Measurements from ENCODE around the gene LRRC8E.
A peak's percentile ranks its signal among the peaks of the same experiment; 100 is the strongest.

LRRC8E gene

DNA sequence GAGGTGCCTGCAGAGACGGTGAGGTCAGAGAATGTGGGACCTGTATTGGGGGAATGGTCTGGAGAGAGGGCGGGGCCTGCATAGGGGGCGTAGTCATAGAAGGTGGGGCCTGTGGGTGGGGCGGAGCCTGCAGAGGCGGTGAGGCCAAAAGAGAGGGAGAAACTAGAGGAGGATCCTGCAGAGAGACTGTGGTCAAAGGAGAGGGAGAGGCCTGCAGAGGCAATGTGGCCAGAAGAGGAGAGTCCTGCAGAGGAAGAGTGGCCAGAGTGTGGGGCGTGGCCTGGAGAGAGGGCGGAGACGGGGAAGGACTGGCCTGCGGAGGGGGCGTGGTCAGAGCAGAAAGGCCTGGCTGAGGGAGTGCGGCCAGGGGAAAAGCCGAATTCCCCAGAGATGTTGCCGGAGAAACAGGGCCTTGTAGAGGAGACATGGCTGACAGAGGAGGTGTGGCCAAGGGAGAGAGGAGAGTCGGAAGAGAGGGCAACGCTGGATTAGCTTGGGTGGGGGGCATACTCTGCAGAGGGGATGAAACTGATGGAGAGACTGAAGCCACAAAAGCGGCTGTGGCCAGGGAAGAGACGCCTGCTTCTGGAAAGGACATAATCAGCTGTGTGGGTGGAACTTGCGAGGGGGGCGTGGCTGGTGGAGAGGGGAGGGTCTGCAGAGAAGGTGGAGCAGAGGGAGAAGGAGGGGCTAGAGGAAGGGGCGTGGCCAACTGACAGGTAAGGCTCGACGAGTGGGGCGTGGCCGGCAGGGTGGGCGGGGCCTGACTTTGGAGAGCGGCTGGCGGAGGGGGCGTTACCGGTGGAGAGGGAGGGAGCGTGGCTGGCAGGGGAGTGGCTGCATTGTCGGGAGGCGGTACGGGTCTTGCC lies 16.6 kb upstream of the LRRC8E start:
- peaks cover 29% of the 10 kb centered on the region for H3K27me3 ChIP-seq (ENCODE audit: insufficient read depth, low read length)
- H3K27ac ChIP-seq (ENCODE audit: low read length) = peak overlapping the region; percentile 27
- H3K4me3 ChIP-seq (ENCODE audit: low read length) = peak overlapping the region; percentile 50
- H3K4me1 ChIP-seq (ENCODE audit: insufficient read depth, low read length) = no peaks in the 10 kb centered on the region; the same call in 1 of the 2 replicates
- H3K9me3 ChIP-seq (ENCODE audit: insufficient read depth, low read depth, low read length) = no peaks in the 10 kb centered on the region
- H3K9ac ChIP-seq (ENCODE audit: low read depth, low read length) = peak overlapping the region; percentile 2; the same call in 1 of the 2 replicates
- no peaks in the 10 kb centered on the region for H3K36me3 ChIP-seq (ENCODE audit: insufficient read depth, low read depth, low read length)

DNA sequence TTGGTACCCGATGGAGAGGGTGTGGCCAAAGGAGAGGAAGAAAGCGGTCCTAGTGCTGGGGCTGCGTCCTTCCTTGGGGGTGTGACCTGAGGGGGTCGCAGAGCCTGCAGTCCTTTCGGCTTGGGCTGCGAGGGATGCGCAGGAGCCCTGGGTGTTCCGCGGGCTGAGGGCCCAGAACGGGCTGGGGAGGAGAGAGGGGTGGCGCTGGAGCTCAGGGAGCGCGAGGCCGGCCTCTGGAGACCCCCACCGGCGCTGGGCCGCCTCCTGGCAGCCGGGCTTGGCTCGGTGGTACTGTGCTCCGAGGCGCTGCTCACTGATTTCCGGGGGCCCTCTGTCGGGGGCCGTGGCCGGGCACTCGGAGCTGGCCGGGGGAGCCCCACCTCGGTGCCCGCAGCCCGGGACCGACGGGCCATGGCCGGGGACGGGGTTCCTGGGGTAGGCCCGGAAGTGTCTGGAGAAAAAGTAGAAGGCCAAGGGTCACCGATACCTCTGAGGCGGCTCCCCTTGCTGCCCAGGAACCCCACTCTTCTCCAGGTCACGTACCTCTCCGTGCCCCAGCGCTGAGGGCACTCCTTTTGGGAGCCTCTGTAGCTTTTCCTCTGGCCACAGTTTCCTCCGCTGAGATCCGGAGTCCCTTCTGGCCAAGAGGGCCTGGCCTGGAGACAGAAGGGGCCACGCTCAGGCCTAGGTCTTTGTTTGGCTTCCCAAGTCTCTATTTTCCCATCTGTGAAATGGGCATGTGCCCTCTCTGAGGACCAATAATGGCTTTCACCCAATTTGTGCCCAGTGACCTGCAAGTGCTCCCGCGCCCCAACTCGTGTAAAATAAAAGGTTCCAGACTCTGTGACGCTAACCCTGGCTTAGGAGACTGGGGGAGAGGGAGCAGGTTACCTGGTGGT lies 15.8 kb upstream of the LRRC8E start:
- no peaks in the 10 kb centered on the region for H3K36me3 ChIP-seq (ENCODE audit: insufficient read depth, low read depth, low read length)
- H3K9me3 ChIP-seq (ENCODE audit: insufficient read depth, low read depth, low read length) = no peaks in the 10 kb centered on the region
- peaks cover 20% of the 10 kb centered on the region for H3K27me3 ChIP-seq (ENCODE audit: insufficient read depth, low read length)
- no peaks in the 10 kb centered on the region; the same call in 1 of the 2 replicates for H3K4me1 ChIP-seq (ENCODE audit: insufficient read depth, low read length)
- no peak overlapping the region for H3K27ac ChIP-seq (ENCODE audit: low read length)
- no peak overlapping the region for H3K9ac ChIP-seq (ENCODE audit: low read depth, low read length)
- peak overlapping the region; percentile 78; the same call in 1 of the 2 replicates for H3K4me3 ChIP-seq (ENCODE audit: low read length)

DNA sequence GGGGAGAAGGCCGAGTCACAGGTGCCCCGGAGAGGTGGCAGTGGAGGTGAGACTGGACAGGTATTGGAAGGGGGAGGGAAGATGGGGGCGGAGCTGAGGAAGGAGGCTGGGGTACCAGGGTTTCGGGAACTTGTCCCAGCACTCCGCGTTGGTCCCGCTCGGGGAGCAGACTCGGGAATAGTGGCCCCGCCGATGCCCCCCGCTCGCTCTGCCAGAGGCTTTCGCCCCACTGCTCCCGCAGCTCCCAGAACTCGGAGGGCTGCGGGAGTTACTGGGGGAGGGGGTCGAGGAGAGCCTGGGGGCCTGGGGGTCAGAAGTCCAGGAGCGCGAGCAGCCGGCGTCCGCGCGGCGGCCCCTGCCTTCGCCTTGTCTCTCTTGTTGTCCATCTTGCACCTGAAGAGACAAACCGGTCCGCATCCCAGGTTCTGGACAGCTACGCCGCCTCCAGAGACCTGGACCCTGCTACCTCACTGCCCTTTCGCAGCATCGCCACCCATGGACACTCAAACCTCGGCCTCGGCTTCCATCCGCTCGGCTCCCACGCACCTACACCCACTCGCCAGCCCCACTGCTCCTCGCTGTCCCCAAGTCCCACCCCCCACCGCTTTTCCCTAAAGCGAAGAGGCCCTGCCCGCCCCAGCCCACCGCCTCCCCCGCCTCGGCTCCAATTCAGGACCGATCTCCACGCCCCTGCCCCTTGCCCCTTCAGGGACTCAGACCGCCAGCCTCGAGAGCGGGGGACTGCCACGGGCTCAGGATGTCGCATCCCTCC lies 14.8 kb upstream of the LRRC8E start:
- Histone ChIP-seq H3K36me3 (ENCODE audit: insufficient read depth, low read depth, low read length) (no peaks in the 10 kb centered on the region), H3K9me3 (ENCODE audit: insufficient read depth, low read depth, low read length) (no peaks in the 10 kb centered on the region), H3K4me1 (ENCODE audit: insufficient read depth, low read length) (no peaks in the 10 kb centered on the region; the same call in 1 of the 2 replicates), H3K9ac (ENCODE audit: low read depth, low read length) (peak overlapping the region; percentile 75; the same call in 1 of the 2 replicates), H3K4me3 (ENCODE audit: low read length) (peak overlapping the region; percentile 78), H3K27me3 (ENCODE audit: insufficient read depth, low read length) (peaks cover 14% of the 10 kb centered on the region), H3K27ac (ENCODE audit: low read length) (no peak overlapping the region)

DNA sequence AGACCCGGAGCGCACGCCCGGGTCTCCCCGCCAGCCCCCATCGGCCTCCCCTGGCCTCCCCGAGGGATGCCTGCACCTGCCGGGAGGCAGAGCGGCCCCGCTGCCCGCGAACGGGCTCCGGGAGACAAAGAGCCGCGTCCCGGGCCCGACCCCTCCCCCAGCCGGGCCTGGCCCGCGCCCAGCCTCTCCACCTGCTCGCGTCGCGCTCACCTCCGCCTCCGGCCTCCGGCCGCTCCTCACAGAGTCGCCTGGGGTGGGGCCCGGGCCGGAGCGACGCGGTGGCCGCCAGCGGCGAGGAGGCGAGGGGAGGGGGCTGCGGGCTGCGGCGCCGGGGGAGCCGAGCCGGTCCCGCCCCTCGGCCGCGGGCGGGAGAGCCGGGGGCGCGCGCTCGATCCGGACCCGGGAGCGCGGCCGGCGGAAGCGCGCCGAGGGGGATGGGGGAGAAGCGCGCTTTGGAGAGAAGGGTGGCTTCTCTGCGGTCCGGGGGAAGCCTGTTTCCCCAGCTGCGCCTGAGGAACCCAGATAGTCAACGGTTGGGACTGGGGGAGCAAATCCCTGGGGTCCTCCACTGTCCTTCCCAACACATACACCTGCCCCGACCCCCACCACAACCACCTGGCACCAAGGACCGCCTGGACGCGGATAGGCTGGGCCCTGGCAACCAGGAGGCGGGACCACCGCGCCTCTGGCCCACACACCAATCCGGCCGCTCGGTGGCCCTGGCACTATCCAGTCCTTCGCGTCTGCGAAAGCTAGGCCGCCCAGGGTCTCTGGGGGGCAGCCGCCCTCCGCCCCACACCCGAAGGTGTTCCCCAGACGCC lies 14.0 kb upstream of the LRRC8E start, which contains the start of gene PRR36:
Gene PRR36, minus strand, starts transcription at position 315 of the 821 bp plus-strand sequence. CDS start 701 bp downstream, outside the sequence.
- peak within 1 kb of the TSS; percentile 78 for H3K4me3 ChIP-seq (ENCODE audit: low read length)
- H3K4me1 ChIP-seq (ENCODE audit: insufficient read depth, low read length) = no peaks in the 10 kb centered on the region; the same call in 1 of the 2 replicates
- H3K9ac ChIP-seq (ENCODE audit: low read depth, low read length) = peak within 1 kb of the TSS; percentile 75; the same call in 1 of the 2 replicates

DNA sequence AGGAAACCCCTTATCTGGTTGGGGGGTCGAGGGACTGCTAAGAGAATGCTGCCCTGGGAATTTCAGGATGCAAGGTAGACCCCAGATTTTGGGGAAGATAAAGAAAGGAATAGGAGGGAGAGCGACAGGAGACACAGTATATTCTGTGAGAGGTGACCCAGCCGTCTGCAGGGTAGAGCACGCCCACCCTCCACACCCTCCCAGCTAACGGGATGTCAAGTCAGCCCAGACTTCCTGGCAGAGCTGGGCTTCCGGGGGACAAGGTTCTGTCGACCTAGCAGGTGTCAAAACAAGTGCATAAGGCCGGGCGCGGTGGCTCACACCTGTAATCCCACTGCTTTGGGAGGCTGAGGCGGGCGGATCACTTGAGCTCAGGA lies 13.4 kb upstream of the LRRC8E start:
- H3K36me3 ChIP-seq (ENCODE audit: insufficient read depth, low read depth, low read length) = no peaks in the 10 kb centered on the region
- no peaks in the 10 kb centered on the region for H3K9me3 ChIP-seq (ENCODE audit: insufficient read depth, low read depth, low read length)
- H3K4me1 ChIP-seq (ENCODE audit: insufficient read depth, low read length) = no peaks in the 10 kb centered on the region; the same call in 1 of the 2 replicates
- peak overlapping the region; percentile 56; the same call in 1 of the 2 replicates for H3K9ac ChIP-seq (ENCODE audit: low read depth, low read length)
- peaks cover 14% of the 10 kb centered on the region for H3K27me3 ChIP-seq (ENCODE audit: insufficient read depth, low read length)
- H3K4me3 ChIP-seq (ENCODE audit: low read length) = peak overlapping the region; percentile 78; the same call in 1 of the 2 replicates
- H3K27ac ChIP-seq (ENCODE audit: low read length) = no peak overlapping the region

More for the DNA sequence above, 14.0 kb upstream of the LRRC8E start, which contains the start of gene PRR36:
- Histone ChIP-seq H3K9me3 (ENCODE audit: insufficient read depth, low read depth, low read length) (no peaks in the 10 kb centered on the region), H3K36me3 (ENCODE audit: insufficient read depth, low read depth, low read length) (no peaks in the 10 kb centered on the region), H3K27ac (ENCODE audit: low read length) (no peak within 1 kb of the TSS), H3K27me3 (ENCODE audit: insufficient read depth, low read length) (peaks cover 14% of the 10 kb centered on the region)

DNA sequence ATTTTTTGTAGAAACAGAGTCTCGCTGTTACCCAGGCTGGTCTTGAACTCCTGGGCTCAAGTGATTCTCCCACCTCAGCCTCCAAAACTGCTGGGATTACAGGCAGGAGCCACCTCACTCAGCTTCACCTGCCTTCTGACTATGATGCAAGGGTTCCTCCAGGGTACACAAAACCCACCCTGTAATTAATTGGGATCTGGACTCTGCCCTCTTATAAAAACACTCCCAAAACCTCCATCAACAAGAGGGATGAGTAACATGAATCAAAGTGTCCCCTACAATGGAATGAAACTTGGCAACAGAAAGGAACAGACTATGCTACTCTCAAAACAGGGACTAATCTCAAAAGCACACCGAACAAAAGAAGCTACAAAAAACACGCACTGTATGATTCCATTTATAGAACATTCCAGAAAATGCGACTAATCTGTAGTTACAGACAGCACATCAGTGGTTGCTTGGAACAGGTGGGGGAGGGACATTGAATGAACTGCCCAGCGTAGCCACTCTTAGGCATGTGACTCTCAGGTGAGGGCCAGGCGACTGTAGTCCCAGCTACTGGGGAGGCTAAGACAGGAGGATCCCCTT lies 11.0 kb upstream of the LRRC8E start:
- H3K9me3 ChIP-seq (ENCODE audit: insufficient read depth, low read depth, low read length) = no peaks in the 10 kb centered on the region
- peaks cover 14% of the 10 kb centered on the region for H3K27me3 ChIP-seq (ENCODE audit: insufficient read depth, low read length)
- H3K9ac ChIP-seq (ENCODE audit: low read depth, low read length) = no peak overlapping the region
- H3K27ac ChIP-seq (ENCODE audit: low read length) = no peak overlapping the region
- no peaks in the 10 kb centered on the region for H3K4me1 ChIP-seq (ENCODE audit: insufficient read depth, low read length)
- no peaks in the 10 kb centered on the region for H3K36me3 ChIP-seq (ENCODE audit: insufficient read depth, low read depth, low read length)
- no peak overlapping the region for H3K4me3 ChIP-seq (ENCODE audit: low read length)

DNA sequence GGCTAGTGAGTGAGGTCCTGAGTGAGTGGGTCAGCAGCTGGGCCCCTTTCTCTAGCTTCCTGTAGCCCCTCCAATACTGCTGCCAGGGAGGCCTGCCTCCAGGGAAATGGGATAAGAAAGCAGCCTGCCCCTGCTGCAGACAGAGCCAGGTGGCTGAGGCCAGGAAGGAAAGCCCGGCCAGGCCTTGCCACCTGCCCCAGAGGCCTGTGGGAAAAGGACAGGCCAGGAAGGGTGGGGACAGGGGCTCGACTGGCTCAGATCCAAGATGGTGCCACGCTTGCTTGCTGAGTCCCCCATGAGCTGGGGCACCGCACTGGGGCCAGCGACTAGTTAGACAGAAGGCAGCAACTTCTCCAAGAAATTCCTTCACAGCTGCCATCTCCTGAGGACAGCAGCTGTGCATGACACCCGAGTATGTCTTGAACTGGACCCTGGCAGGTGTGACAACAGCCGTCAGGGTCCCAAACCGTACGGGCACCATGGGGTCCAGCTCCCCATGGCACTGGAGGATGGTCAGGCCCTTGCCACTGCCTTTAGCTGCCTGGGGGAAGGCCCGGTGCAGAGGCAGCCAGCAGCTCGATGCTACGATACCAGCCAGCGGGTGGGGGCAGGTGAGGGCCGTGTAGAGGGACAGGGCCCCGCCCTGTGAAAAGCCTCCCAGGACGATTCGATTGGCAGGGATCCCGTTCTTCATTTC lies 9.1 kb upstream of the LRRC8E start:
- no peak overlapping the region for H3K9ac ChIP-seq (ENCODE audit: low read depth, low read length)

DNA sequence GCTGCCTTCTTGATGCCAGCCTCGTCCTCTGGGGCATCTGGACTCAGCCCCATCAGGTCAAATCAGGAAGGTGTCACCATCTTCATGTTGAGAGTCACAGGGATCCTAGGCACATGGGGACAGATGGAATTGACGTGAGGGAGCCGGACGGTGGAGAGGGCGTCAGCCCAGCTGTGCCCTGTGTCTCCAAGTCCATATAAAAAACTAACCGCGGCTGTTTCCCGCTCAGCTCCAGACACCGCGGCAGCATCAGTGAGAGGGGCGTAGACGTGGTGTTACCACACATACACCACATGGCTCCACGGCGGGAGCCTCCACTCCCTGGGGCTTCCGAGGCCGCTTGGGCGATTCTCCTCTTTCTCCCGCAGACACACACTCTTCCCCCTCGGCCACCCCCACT lies 8.5 kb upstream of the LRRC8E start:
- H3K27me3 ChIP-seq (ENCODE audit: insufficient read depth, low read length) = no peaks in the 10 kb centered on the region
- no peaks in the 10 kb centered on the region for H3K9me3 ChIP-seq (ENCODE audit: insufficient read depth, low read depth, low read length)
- no peak overlapping the region for H3K27ac ChIP-seq (ENCODE audit: low read length)
- no peak overlapping the region for H3K4me3 ChIP-seq (ENCODE audit: low read length)
- H3K9ac ChIP-seq (ENCODE audit: low read depth, low read length) = no peak overlapping the region
- no peaks in the 10 kb centered on the region for H3K4me1 ChIP-seq (ENCODE audit: insufficient read depth, low read length)
- H3K36me3 ChIP-seq (ENCODE audit: insufficient read depth, low read depth, low read length) = no peaks in the 10 kb centered on the region

More for the DNA sequence above, 9.1 kb upstream of the LRRC8E start:
- no peaks in the 10 kb centered on the region for H3K27me3 ChIP-seq (ENCODE audit: insufficient read depth, low read length)
- no peak overlapping the region for H3K27ac ChIP-seq (ENCODE audit: low read length)
- no peak overlapping the region for H3K4me3 ChIP-seq (ENCODE audit: low read length)
- H3K36me3 ChIP-seq (ENCODE audit: insufficient read depth, low read depth, low read length) = no peaks in the 10 kb centered on the region
- no peaks in the 10 kb centered on the region for H3K4me1 ChIP-seq (ENCODE audit: insufficient read depth, low read length)
- H3K9me3 ChIP-seq (ENCODE audit: insufficient read depth, low read depth, low read length) = no peaks in the 10 kb centered on the region

DNA sequence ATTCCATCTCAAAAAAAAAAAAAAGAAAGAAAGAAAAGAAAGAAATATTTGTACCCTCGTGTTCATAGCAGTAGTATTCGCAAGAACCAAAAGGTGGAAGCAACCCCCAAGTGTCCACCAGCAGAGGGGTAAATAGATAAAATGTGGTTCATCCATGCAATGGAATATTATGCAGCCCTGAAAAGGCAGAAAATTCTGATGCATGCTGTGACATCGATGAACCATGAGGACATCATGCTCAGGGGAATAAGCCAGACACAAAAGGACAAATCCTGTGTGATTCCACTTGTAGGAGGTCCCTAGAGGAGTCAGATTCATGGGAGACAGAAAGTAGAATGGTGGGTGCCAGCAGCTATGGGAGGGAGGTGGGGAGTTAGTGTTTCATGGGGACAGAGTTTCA lies 6.4 kb upstream of the LRRC8E start:
- H3K9ac ChIP-seq (ENCODE audit: low read depth, low read length) = no peak overlapping the region
- no peaks in the 10 kb centered on the region for H3K27me3 ChIP-seq (ENCODE audit: insufficient read depth, low read length)
- no peaks in the 10 kb centered on the region for H3K36me3 ChIP-seq (ENCODE audit: insufficient read depth, low read depth, low read length)
- H3K9me3 ChIP-seq (ENCODE audit: insufficient read depth, low read depth, low read length) = no peaks in the 10 kb centered on the region
- no peak overlapping the region for H3K4me3 ChIP-seq (ENCODE audit: low read length)
- H3K4me1 ChIP-seq (ENCODE audit: insufficient read depth, low read length) = no peaks in the 10 kb centered on the region
- H3K27ac ChIP-seq (ENCODE audit: low read length) = no peak overlapping the region

DNA sequence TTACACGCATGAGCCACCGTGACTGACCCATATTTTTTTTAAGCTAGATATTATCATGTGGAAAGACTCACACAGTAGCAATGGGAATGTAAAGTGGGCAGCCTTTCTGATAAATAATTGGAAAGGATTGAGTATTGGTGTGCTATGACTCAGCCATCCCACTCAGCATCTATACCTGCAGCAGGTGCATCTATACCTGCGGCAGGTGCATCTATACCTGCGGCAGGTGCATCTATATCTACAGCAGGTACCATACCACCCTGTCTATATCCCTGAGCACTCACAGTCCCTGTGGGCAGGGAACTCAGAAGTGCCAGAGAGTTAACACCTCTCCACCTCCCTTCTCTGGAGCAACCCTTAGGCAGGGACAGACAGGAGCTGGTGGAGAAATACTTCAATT lies 5.2 kb upstream of the LRRC8E start:
- Histone ChIP-seq H3K9me3 (ENCODE audit: insufficient read depth, low read depth, low read length) (no peaks in the 10 kb centered on the region), H3K9ac (ENCODE audit: low read depth, low read length) (no peak overlapping the region), H3K27ac (ENCODE audit: low read length) (no peak overlapping the region), H3K36me3 (ENCODE audit: insufficient read depth, low read depth, low read length) (no peaks in the 10 kb centered on the region), H3K27me3 (ENCODE audit: insufficient read depth, low read length) (peaks cover 9% of the 10 kb centered on the region; the same call in 1 of the 2 replicates), H3K4me1 (ENCODE audit: insufficient read depth, low read length) (no peaks in the 10 kb centered on the region), H3K4me3 (ENCODE audit: low read length) (no peak overlapping the region)

All from iPS-20b (cell line).